Inferior parietal cortex (tissue), 1 donor: ENCODE measurements around the gene MSH3.

Source experiments
- DNase-seq: peaks from one replicate; pipeline ENCODE4 v3.0.0-alpha.2; 2016; ENCODE audit errors: extremely low spot score

The MSH3 gene

GRCh38 chr5:80654391-80655230 lies at the start of gene MSH3, which contains the start of gene DHFR:
TSS of gene MSH3 (plus strand) at chr5:80654652. CDS start at chr5:80654728, 76 bp downstream.
TSS of gene DHFR (minus strand) at chr5:80654983. CDS start at chr5:80654489, 494 bp downstream.
- DNase-seq, result peak; percentile 83

GRCh38 chr5:80607343-80607742 lies 47.1 kb upstream of the MSH3 start:
- no peak for DNase-seq

GRCh38 chr5:80607832-80608231 lies 46.6 kb upstream of the MSH3 start:
- DNase-seq, result no peak

GRCh38 chr5:80608731-80609130 lies 45.7 kb upstream of the MSH3 start:
- DNase-seq, result no peak

- no peak for DNase-seq
Observed at GRCh38 chr5:80609692-80610091, 44.8 kb upstream of the MSH3 start.

GRCh38 chr5:80615266-80615914 lies 39.1 kb upstream of the MSH3 start:
- no peak for DNase-seq

GRCh38 chr5:80618438-80618837 lies 36.0 kb upstream of the MSH3 start:
- no peak for DNase-seq

GRCh38 chr5:80619086-80619485 lies 35.4 kb upstream of the MSH3 start:
- no peak for DNase-seq

GRCh38 chr5:80620211-80620610 lies 34.2 kb upstream of the MSH3 start:
- no peak for DNase-seq

- DNase-seq, result no peak
Observed at GRCh38 chr5:80622756-80623155, 31.7 kb upstream of the MSH3 start.

GRCh38 chr5:80623999-80624398 lies 30.5 kb upstream of the MSH3 start:
- DNase-seq, result no peak

GRCh38 chr5:80625230-80625629 lies 29.2 kb upstream of the MSH3 start:
- no peak for DNase-seq

GRCh38 chr5:80629281-80629680 lies 25.2 kb upstream of the MSH3 start:
- DNase-seq, result no peak

GRCh38 chr5:80631278-80632259 lies 22.9 kb upstream of the MSH3 start:
- no peak for DNase-seq

- no peak for DNase-seq
Observed at GRCh38 chr5:80632700-80633099, 21.8 kb upstream of the MSH3 start.

- DNase-seq, result no peak
Observed at GRCh38 chr5:80634193-80634592, 20.3 kb upstream of the MSH3 start.

GRCh38 chr5:80641353-80641752 lies 13.1 kb upstream of the MSH3 start:
- DNase-seq, result no peak

GRCh38 chr5:80644900-80645299 lies 9.6 kb upstream of the MSH3 start:
- DNase-seq, result no peak

- no peak for DNase-seq
Observed at GRCh38 chr5:80646926-80647325, 7.5 kb upstream of the MSH3 start.

- no peak for DNase-seq
Observed at GRCh38 chr5:80653502-80653901, 950 bp upstream of the MSH3 start.

- DNase-seq, result no peak
Observed at GRCh38 chr5:80654054-80654390, 430 bp upstream of the MSH3 start.

- DNase-seq, result no peak
Observed at GRCh38 chr5:80655231-80655774, 851 bp downstream of the MSH3 start.
